ENCODE measurements around the gene FAU. TPM values are rescaled to one million over a fixed set of nuclear protein-coding genes. Genes with fewer than 3 reads are reported as not detected.
"Not testable (repeated sequence)": the region's sequence is repeated elsewhere in the genome, so short reads cannot be mapped to it uniquely, and the experiment has no call there.

The FAU gene
- total RNA-seq, 1 donor from 2014 or later = 1,253 TPM

DNA sequence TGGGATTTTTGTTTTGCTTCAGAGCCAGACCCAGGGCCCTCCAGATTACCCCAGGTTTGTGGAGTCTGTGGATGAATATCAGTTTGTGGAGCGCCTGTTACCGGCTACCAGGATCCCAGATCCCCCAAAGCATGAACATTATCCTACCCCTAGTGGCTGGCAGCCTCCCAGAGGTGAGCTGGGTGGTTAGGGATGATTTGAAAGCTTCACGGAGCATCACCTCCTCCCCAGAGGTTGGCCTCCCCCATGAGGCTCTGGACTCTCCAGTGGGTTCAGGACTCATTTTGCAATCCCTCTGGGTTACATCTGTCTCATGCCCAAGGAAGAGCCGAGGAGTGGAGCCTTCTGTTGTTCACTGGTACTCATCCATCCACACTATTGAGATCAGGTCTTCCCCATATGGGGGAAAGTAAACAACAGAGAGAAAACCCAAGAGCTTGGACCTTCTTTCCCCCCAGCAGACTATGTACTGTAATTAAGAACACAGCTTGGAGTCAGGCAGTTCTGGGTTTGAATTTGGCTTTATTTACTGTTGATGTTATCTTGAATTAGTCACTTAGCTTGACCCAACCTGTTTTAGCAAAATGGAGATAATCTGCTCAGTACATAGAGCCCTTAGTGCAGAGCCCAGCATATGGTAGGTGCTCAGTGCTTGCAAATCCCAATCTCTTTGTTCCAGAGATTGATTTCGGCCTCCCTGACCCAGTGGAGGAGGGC, 2.7 kb upstream of the FAU start:
- Histone ChIP-seq H3K9me3 (no peaks in the 10 kb centered on the region), H3K4me1 (peaks cover 15% of the 10 kb centered on the region in 2 donors), H3K27ac (no peak overlapping the region), H3K4me3 (no peak overlapping the region), H3K27me3 (no peaks in the 10 kb centered on the region), H3K36me3 (peaks cover 61 to 68% of the 10 kb centered on the region in 2 donors)
- no peak for TF ChIP-seq CTCF (IDR thresholded peaks at IDR 0.05)
- intact Hi-C loops (cut with DNase I) = no loop called here
- DNase-seq (ENCODE audit: low spot score in 2 of 2) = peak in 1 of 2 donors; percentile 27

DNA sequence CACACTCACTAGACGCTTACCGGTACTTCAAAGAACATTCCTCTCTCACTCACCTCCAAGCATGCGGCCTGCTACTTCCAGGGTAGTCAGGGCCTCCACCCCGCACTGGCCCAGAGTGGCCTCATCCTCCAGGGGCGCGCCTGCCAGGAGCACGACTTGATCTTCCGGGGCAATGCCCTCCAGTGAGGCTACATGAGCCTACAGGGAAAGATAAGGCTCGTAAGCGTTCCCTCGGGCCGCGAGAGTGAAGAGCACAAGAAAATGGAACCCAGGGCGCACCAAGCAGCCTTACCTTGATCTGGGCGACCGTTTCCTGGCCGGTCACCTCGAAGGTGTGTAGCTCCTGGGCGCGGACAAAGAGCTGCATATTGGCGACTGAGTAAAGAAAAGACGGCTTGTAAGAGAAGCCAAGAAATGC, 478 bp downstream of the FAU start:
- intact Hi-C loops (cut with DNase I) = no loop called here
- no peaks in the 10 kb centered on the region for H3K27me3 ChIP-seq
- H3K4me1 ChIP-seq = peaks cover 19 to 21% of the 10 kb centered on the region in 2 donors
- H3K4me3 ChIP-seq = peak overlapping the region; percentile 80 to 91
- no peaks in the 10 kb centered on the region for H3K9me3 ChIP-seq
- H3K27ac ChIP-seq = peak overlapping the region; percentile 91 to 96
- peaks cover 31 to 54% of the 10 kb centered on the region in 2 donors for H3K36me3 ChIP-seq
- no peak for TF ChIP-seq CTCF (IDR thresholded peaks at IDR 0.05)
- peak in 1 of 2 donors; percentile 66 for DNase-seq (ENCODE audit: low spot score in 2 of 2)

DNA sequence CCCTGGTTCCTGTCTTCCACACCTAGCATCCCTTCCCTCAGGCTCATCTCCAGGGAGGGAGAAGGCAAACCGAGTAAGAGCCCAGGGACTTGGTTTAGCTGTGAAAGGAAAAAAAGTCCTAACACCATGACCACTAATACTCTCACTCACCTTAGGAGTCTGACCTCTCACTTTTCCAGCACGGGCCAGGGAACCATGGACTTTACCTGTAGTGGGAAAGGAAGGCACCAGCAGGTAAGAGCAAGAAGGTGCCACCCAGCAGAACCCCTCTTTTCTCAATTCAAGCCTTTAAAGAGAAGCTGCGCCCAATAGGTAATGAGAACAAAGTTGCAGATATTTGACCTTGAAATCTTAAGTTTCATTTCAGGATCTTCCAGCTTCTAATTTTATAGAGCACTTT, 1.1 kb downstream of the FAU start:
- no peak for DNase-seq (ENCODE audit: low spot score in 2 of 2)
- intact Hi-C loops (cut with DNase I) = no loop called here
- Histone ChIP-seq H3K27ac (peak overlapping the region; percentile 91 to 96), H3K4me3 (peak overlapping the region; percentile 80 to 91), H3K9me3 (no peaks in the 10 kb centered on the region), H3K27me3 (no peaks in the 10 kb centered on the region), H3K36me3 (peaks cover 25 to 52% of the 10 kb centered on the region in 2 donors), H3K4me1 (peaks cover 23 to 28% of the 10 kb centered on the region in 2 donors)
- no peak for TF ChIP-seq CTCF (IDR thresholded peaks at IDR 0.05)

DNA sequence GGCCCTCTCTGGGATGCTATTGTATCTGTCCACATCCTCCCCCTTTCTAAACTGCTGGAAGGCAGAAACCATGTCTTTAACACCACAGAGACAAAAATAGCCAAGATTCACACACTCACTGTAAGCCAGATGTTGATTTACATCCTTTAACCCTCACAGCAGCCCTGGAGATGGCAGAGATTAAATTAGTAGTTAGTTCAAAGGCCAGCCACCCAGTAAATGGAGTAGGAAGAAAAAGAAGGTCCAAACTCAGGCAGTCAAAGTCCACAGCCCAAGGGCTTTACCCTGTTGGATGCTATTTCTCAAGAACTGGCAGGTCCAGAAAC, 2.3 kb downstream of the FAU start:
- Histone ChIP-seq H3K27ac (no peak overlapping the region), H3K4me1 (peaks cover 23 to 28% of the 10 kb centered on the region in 2 donors), H3K27me3 (no peaks in the 10 kb centered on the region), H3K9me3 (no peaks in the 10 kb centered on the region), H3K4me3 (no peak overlapping the region), H3K36me3 (peaks cover 16 to 46% of the 10 kb centered on the region in 2 donors)
- no peak for TF ChIP-seq CTCF (IDR thresholded peaks at IDR 0.05)
- intact Hi-C loops (cut with DNase I) = loop anchor here (5.0 to 10.0 kb wide), 2 partner anchors 202 to 265 kb away; partner anchors contain the start of gene ATG2A
- DNase-seq (ENCODE audit: low spot score in 2 of 2) = no peak

DNA sequence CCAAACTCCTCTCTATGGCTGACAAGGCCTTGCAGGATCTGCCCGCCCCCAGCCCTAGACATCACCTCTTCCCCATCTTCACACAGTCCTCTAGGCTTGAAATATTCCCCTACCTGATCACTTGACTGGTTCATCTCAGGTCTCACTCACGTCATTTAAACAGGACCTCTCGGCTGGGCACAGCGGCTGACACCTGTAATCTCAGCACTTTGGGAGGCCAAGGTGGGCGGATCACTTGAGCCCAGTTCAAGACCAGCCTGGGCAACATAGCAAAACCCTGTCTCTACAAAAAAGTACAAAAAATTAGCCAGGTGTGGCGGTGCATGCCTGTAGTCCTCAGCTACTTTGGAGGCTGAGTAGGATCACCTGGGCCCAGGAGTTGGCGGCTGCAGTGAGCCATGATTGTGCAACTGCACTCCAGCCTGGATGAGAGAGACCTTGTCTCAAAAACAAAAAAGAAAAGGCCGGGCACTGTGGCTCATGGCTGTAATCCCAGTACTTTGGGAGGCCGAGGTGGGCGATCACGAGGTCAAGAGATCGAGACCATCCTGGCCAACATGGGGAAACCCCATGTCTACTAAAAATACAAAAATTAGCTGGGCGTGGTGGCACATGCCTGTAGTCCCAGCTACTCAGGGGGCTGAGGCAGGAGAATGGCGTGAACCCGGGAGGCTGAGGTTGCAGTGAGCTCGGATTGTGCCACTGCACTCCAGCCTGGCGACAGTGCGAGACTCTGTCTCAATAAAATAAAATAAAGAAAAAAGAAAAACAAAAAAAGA, 2.9 kb downstream of the FAU start:
- H3K4me3 ChIP-seq; H3K9me3 ChIP-seq; H3K27ac ChIP-seq; H3K27me3 ChIP-seq; DNase-seq (ENCODE audit: low spot score in 2 of 2): not testable (repeated sequence)
- Histone ChIP-seq H3K36me3 (peaks cover 16 to 43% of the 10 kb centered on the region in 2 donors), H3K4me1 (peaks cover 23 to 28% of the 10 kb centered on the region in 2 donors)
- intact Hi-C loops (cut with DNase I) = loop anchor here (5.0 to 10.0 kb wide), 2 partner anchors 202 to 264 kb away; partner anchors contain the start of gene ATG2A

Data from ascending aorta (tissue), 2 donors.